HG03558 (cell line): ENCODE data around the gene DNER.

Source experiments
- ATAC-seq: cut with Tn5 transposase; IDR thresholded peaks from one replicate; pipeline ENCODE4 v1.9.1; 2021; ENCODE audit warnings: moderate number of reproducible peaks; ENCODE audit not compliant: unreplicated experiment; ENCODE audit errors: extremely low read depth

The DNER gene

DNA sequence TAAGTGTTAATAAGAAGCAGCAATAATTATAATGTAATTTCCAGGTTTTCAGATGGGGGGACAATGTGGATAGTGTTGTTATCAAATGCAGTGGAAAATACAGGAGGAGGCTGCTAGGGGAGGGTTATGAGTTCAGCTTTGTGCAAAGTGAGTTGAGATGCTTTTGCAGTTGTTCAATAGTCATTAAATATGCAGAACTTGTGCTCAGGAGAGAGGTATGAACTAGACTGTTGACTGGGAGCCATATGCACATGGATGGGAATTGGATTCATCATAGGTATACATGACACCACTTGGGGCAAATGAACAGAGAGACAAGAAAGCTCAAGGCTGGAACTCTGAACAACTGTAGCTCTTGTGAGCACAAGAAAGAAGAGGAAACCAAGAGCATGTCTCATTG lies 261.1 kb downstream of the DNER start:
- ATAC-seq, result no peak

DNA sequence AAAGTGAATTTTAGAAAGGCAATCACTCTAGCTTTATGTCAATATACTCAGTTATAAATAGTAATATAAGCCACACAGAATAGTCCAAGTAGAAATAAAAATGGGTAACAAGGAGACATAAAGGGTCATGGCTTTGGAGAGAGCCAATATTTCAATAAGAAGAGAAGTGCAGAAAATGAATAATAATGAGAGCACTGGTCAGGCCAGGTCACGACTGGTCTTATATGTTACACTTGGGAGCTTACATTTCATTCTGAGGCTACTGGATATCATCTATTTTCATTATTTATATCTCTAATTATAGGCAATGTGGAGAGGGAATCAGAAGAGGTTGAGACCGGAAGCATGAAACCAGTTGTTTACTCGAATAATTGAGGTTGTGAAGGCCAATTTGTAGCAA lies 262.5 kb downstream of the DNER start:
- ATAC-seq, result no peak

DNA sequence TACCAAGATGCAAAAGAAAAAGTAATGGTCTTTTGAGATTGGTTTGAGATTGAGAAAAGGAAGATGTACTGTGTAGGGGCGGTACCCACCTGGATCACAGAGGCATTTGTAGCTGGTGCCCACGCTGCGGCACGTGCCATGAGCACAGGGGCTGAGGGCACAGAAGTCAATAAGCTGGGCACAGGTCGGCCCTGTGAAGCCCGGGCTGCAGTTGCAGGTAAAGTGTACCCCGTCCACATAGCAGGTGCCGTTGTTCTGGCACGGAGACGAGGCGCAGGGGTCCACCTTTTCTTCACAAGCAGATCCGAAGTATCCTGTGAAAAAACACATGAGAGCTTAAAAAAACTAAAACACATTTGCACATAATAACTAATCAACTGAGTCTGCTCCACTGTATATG lies 267.1 kb downstream of the DNER start:
- no peak for ATAC-seq

DNA sequence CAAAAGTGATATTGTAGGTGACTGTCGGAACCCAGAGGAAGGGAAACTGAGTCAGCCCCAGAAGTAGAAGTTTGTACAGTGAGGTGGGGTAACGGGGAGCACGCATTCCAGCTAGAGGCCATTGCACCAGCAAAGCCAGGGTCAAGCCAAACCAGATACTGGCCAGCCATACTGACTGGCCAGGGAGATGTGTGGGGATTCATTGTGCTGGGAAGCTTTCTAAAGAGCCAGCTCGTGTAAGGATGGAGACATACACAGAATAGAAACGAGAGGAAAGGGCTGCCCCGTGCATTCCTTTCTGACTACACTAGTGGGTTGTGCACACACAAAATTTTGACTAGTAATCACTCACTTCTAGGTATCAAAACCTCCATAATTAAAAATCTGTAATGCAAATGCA lies 268.0 kb downstream of the DNER start:
- ATAC-seq, result no peak

DNA sequence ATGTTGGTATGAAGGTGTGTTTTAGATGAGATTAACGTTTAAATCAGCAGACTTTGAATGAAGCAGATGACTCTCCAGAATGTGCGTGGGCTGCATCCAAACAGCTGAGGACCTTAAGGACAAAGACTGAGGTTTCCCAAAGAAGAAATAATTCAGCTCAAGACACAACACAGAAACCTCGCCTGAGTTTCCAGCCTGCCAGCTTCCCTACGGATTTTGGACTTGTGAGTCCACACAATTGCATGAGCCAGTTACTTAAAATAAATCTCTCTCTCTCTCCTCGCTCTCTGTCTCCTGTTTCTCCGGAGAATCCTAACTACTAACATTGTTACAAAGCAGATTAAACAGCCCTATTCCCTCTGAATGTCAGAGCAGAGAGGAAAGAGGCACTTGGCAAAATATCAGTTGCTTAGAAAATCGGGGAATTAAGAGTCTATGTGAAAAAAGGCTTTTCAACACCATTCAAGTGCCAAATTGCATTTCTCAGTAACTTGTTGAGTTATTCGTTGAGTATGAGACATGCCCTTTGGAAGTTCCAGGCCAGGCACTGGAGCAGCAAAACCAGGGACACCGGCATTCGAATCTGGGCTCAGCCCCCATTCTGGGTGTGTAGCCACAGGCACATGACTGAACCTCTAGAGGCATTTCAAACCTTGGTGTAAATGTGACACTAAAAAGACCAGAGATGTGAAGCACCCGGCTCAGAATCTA lies 268.7 kb downstream of the DNER start:
- ATAC-seq, result no peak

DNA sequence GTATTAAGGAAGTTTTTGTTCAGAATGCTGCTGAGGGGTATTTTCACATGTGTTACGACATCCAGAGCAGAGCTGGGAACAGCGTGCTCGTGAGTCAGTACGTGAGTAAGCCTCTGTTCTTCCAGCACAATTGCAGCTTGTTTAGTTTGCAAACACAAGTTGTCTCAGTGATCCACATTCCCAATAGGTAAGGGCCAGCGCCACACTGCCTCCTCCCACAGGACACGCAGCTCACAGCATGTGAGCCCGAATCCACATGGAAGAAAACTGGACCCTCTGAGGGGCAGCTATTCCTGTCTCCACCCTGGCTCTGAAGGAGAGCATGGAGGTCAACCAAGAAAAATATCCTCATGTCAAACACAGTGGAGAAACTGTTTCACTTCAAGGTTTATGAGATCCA lies 269.3 kb downstream of the DNER start:
- ATAC-seq, result no peak

DNA sequence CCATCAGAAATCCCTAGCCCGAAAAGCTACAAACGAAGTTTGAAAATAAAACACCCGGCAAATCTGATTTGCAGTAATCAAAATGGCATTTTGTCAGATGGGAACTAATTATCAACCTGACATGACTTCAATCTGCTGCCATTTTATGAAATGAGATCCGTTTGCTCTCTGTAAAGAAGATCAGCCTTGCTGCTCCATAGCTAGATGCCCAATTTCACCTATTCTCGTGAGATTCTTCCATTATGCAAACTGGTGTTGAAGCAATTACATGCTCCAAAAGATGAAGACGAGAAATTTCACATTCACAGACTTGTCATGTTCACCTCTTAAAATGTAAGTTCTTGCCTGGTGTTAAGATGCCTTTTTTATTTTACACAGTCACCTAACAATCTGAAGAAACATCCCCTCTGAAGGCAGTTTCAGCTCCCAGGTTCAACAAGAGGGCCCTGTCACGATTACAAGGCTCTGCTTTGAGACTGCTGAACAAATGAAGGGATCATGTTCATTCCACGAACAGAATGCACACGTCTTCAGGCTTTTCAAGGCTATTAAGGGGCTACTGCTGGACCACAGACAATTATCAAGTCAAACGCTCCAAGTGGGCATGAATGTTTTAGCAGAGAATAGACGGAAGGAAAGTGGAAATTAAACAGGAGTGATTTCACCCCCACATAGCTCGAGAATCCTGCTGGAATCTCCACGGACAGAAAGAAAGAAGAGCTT lies 270.6 kb downstream of the DNER start:
- no peak for ATAC-seq

DNA sequence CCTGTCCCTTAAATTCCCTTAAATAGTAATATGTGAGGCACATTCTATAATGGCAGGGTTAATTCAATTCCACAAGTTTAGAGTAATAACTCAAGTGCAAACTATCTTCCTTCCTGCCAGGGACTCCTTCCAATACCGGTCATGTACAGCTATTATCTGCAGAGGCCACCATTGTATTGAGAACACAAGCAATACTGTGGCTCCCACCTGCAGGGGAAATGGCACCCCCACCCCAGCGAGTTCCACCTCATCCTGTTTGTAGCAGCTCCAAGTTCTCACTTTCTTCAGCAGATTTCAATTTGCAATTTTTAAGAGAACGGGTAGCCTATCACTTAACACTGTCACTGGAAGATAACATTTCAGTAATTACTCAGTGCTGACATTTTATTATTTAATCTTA lies 271.2 kb downstream of the DNER start:
- no peak for ATAC-seq

DNA sequence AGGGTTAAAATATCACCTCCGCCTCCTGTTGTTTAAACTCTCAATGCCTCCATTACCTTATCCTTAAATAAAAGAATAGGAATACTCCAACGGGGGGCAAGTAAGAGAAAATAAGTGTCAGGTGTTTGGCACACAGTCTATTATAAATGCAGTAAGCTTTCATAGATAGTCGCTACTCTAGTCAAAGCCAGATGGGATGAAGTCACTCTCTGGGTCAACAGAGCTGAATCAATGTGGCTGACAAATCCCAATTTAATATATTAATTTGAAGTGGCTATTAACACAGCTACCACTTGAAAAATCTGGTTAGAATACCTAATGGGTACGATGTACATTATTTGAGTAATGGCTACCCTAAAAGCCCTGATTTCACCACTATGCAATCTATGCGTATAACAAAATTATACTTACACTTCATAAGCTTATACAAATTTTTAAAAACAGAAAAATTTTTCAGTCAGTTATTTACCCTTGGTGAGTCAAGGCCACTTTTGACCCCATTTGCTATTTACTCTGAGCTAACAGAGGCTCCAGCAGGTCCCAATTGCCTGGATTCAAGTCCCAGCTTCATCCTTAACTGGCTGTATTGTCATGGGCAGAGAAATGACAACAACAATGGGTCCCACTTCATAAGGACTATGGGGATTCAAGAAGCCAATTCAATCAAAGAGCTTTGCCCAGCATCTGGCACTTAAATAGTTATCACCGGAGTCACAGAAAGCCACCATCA lies 275.8 kb downstream of the DNER start:
- no peak for ATAC-seq

DNA sequence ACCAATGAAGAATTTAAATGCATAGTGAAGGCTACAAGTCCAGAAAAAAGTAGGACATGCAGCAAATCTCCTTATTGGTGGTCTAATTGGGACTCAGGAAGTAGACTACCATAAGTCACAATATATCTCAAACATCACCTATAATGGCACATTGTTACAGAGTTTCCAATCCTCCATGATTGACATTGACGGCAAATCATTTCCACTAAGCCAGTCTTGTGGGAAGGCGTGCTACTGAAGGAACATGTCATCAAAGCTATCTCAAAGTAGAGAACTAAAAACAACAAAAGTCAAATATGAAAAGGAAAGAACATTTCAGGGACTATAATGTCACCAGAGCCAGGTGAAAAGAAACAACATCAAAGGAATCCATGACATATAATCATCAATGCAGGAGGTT lies 276.9 kb downstream of the DNER start:
- no peak for ATAC-seq

DNA sequence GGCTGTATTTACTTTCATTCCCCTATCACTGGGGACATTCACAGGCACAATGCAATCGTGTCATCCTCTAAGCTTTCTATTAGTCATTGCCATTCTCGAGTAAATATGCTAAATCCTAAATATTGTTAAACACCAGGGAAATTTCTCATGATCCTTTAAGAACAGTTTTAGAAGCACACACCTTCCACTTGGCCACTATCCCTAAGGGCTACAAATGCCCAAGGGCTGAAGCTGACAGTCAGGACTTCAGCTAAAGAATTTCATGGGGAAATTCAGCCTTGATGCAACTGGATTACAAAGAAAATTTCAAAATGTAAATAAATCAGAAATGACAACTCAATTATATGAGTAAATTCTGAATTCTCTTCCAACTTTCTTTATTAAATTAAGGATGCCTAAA lies 280.2 kb downstream of the DNER start:
- no peak for ATAC-seq

DNA sequence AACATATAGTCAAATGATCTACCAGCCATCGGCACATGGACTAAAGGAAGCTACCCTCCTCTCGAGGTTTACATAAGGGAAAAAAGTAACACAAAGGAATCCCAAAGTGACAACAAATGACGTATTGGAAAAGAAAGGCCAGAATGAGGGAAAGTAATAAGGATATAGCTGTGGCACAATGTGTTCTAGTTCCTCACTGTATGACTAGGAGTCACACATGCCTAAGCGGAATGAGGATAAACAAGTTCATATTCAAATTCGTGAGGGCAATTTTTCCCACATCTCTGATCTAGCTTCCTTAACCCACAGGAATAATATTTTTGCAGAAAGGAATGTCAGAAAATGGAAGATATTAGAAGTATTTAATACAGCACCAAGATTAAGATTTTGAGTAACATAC lies 281.0 kb downstream of the DNER start:
- no peak for ATAC-seq

DNA sequence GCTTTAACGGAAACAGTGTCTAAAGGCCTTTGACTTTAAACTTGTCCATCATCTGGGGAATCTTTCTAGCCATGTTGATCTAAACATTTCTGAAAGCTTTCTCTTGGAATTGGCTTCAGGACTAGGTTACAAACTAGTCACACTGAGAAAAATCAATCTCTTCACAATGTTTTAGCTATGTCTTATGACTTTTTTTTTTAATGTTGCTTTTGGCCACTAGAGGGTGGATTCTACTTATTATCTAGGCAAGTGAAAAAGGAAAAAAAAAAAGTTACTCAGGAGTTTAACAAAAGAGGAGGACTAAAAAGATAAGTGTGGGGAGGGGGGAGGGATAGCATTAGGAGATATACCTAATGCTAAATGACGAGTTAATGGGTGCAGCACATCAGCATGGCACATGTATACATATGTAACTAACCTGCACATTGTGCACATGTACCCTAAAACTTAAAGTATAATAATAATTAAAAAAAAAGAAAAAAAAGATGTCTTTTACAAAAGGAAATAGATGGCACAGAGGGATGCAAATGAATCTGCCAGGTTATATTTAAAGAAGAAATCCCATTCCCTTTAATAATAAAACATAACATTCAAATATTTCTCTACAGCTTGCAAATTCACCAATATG lies 282.9 kb downstream of the DNER start:
- no peak for ATAC-seq

DNA sequence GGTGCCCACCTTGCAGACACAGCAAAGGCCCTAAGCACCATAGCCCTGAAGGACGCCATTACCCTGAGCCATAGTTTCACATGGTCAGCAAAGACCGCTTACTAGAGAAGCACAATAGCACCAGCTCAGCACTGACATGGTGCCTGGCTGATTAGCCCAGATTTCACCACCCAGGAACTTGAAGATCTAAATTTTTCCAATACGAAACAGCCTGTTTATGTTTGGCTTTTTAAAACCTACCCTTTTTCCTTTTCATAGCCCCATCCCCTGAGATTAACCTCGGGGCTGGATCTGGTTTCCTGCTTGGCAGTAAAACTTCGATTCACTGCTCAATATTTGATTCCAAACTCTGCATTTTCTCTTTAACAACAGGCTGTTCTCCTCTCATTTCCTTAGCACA lies 284.8 kb downstream of the DNER start:
- ATAC-seq, result no peak

DNA sequence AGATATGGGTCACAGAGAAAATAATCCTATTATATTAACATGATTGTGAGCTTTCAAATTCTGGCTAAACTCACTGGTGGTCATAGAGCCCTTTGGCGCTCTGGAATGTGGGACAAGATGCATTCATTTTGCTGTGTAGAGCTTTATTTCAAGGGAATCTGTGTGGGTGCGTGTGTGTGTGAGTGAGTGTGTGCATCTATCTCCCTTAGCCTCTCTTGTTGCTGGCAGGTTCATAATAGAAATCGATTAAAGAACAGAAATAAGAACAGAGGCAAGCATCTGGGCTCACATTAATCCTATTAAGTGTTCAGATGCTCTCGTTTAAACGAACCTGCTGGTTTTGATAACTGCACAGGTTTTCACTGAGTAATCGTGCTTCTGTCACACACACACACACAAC lies 287.9 kb downstream of the DNER start:
- no peak for ATAC-seq

DNA sequence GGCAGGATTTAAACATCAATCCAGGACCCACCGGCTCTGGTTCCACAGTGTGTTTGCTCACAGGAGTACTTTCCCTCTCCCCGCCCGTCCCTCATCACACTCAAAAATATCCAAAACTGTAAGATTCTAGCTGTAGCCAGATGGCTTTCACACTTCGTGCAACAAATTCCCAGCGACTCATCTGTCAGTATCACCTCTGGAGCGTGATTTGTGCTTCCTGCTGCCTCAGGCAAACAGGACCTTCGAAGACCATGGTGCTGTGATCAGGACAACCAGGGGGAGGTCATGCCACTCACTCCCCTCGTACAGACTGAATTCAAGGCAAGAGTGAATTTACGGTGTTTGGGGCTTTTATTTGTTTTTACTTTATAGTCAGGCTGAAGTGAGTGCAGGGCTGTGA lies 288.8 kb downstream of the DNER start:
- ATAC-seq, result no peak

DNA sequence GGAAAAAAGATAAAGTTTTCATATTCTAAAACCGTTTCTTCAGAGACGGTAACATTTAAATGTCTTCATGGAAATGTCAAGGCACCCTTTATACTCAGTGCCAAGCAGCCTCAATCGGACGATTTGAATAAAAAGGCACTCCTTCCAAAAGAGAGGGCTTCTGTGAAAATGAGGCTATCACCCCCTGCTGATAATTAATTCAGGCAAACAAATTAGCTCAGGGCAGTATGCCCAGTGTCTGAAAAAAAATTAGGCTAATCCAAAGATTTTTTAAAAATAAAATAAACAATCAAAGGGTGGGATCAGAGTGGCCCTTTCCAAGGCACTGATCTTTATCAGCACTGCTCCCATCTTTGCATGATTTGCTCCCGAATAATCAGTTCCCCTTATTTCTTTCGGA lies 292.3 kb downstream of the DNER start:
- ATAC-seq, result no peak

DNA sequence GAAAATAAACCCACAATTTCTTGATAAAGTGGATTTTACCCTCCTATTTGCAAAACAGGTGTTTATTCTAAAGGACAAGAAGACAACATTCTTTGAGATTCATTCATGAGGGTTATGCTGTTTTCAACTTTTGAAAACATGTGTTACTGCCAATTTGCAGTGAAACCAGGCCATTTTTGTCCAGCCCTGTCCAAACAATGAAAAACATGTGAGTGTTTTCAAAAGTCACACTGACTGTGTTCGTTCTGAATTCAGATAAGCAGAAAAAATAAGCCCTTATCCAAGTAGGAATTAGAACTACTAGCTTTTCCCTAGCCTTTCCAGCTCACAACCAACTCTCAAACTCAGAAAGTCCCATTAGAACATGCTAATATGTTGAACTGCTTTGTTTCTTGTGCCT lies 295.2 kb downstream of the DNER start:
- ATAC-seq, result no peak

DNA sequence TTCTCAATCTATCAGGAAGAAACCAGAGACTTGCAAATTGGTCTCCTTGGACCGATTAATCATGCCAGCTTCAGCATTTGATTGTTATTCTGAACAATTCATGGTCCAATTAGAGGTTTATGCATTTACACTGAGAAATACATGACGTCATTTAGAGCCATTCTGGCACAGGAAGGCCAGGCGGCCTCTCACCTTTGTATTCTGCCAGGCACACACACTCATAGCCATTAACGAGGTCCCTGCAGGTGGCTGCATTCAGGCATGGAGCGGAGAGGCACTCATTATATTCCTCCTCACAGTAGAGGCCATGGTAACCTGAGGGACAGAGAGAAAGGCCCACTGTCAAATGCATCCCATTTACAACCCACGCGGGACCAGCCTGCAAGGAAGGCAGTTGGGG lies 296.4 kb downstream of the DNER start:
- no peak for ATAC-seq

DNA sequence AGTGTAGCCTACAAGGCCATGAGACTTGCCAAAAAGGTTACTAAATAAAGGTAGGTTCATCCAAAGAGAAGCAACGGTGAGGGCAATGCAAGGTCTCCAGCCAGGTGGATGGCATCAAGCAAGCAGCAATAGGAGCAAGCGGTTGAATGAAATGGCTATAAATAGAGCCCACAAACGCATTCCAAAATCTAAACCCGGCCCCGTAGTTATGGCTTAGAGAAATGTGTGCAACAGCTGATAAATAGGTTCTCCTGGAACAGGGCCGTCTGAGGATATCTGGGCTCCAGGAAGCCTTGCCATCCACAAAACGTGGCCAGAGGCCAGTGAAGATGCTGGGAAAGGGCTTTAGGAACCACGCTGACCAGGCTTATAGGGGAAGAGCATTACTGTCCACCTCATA lies 297.2 kb downstream of the DNER start:
- ATAC-seq, result no peak

DNA sequence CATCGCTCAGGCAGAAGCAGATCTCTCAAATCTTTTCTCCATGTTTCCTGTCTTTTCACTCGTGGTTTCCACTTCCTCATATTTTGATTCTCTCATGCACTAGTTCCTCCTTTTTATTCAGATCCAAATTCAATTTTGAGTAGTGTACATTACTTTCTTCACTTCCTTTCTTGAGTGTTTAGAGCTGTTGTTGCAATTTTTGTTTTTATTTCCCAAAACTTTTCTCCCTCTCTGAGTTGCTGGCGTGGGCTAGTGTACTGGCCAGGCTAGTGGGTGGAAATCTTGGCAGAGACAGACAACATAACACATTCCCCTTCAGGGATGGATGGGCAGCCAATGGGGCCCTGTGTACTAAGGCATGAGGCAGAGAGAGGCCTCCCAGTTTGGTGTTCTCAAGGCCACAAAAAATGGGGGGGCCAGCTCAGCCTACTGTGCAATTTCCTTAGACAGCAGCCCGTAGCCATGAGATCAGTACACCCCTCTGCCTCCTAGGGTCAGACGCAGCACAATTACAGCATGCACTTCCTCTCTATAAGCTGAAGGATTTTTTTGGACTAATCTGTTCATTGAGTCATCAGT lies 298.1 kb downstream of the DNER start:
- ATAC-seq, result no peak
